ENCODE results near the gene PGLYRP3. TPM values are rescaled to one million over a fixed set of nuclear protein-coding genes. Genes with fewer than 3 reads are reported as not detected.
"Not testable (repeated sequence)": the region's sequence is repeated elsewhere in the genome, so short reads cannot be mapped to it uniquely, and the experiment has no call there.

PGLYRP3 gene
- polyA plus RNA-seq, 6 donors from 2014 or later: not detected

- Mint-ChIP-seq H3K4me1 (peaks cover 14 to 23% (median 21%) of the 10 kb centered on the region in 3 donors), H3K27ac (no peak overlapping the region), H3K9me3 (no peaks in the 10 kb centered on the region), H3K27me3 (peaks cover 35 to 66% (median 45%) of the 10 kb centered on the region in 3 donors), H3K36me3 (no peaks in the 10 kb centered on the region), H3K4me3 (no peak overlapping the region)
- no peak for DNase-seq
- no peak for ATAC-seq (ENCODE audit: low read depth in 2 of 2)
Observed at GRCh38 chr1:153354515-153355193, 41.9 kb upstream of the PGLYRP3 start.

GRCh38 chr1:153353226-153353947 lies 40.6 kb upstream of the PGLYRP3 start:
- Mint-ChIP-seq H3K27me3 (peaks cover 46 to 73% (median 53%) of the 10 kb centered on the region in 3 donors), H3K36me3 (no peaks in the 10 kb centered on the region), H3K4me3 (no peak overlapping the region), H3K27ac (peak overlapping the region in 1 of 6 donors; percentile 61), H3K4me1 (peaks cover 14 to 20% (median 20%) of the 10 kb centered on the region in 3 donors), H3K9me3 (no peaks in the 10 kb centered on the region)
- DNase-seq: no peak
- no peak for ATAC-seq (ENCODE audit: low read depth in 2 of 2)

DNA sequence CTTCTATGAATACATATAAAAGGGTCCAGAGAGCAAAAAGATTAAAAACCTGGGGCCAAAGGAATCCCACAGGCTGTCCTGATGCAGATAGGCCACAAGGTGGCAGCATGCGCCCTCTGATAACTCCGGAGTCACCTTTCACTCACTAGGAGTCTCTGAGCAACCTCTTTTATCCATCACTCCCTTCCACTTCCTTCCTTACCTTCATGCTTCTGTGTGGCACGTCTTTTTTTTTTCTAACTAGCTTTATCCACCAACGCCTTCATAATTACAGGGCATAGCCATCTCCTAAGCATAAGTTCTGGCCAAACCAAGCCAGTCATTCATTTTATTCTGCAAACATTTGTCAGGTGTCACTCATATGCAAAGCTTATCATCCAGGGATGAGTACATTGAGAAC lies 39.8 kb upstream of the PGLYRP3 start:
- ATAC-seq (ENCODE audit: low read depth in 2 of 2) (peak; percentile 40 to 64), DNase-seq (peak; percentile 32)
- no peaks in the 10 kb centered on the region for H3K36me3 Mint-ChIP-seq
- no peaks in the 10 kb centered on the region for H3K9me3 Mint-ChIP-seq
- no peak overlapping the region for H3K4me3 Mint-ChIP-seq
- H3K27me3 Mint-ChIP-seq: peaks cover 48 to 73% (median 53%) of the 10 kb centered on the region in 3 donors
- H3K27ac Mint-ChIP-seq: no peak overlapping the region
- H3K4me1 Mint-ChIP-seq: peaks cover 6 to 12% (median 12%) of the 10 kb centered on the region in 3 donors

DNA sequence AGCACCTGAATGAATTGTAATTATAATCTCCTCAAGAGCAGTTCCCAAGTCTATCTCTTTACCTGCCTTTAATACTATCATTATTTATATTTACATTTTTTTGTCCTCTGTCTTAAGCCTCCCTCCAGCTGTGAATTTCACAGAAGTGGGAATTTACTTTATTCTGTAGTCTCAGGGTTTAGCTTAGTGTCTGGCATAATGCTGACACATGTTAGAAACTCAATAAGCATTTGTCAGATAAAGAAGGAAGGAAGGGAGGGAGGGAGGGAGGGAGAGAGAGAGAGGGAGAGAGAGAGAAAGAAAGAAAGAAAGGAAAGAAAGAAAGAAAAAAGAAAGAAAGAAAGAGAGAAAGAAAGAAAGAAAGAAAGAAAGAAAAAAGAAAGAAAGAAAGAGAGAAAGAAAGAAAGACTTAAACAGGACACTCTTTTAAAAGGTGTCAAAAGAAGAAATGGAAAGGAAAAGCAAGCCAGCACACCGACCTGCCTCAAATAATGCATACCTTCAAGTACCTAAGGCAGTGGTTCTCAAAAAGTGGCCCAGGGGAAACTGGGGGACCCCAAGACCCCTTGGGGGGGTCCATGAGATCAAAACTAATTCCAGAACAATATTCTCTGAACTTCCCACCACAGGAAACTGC lies 37.7 kb upstream of the PGLYRP3 start:
- Mint-ChIP-seq H3K4me3 (no peak overlapping the region), H3K9me3 (no peaks in the 10 kb centered on the region), H3K27me3 (peaks cover 58 to 73% (median 61%) of the 10 kb centered on the region in 3 donors), H3K27ac (no peak overlapping the region), H3K4me1 (peaks cover 13 to 14% (median 13%) of the 10 kb centered on the region in 3 donors), H3K36me3 (no peaks in the 10 kb centered on the region)
- ATAC-seq (ENCODE audit: low read depth in 2 of 2) (no peak), DNase-seq (no peak)

GRCh38 chr1:153349363-153350320 lies 36.9 kb upstream of the PGLYRP3 start:
- Mint-ChIP-seq H3K36me3 (no peaks in the 10 kb centered on the region), H3K4me3 (peak overlapping the region in 1 of 8 donors; percentile 43), H3K27ac (peak overlapping the region in 1 of 6 donors; percentile 15), H3K9me3 (no peaks in the 10 kb centered on the region), H3K4me1 (peaks cover 17 to 21% (median 18%) of the 10 kb centered on the region in 3 donors), H3K27me3 (peaks cover 58 to 73% (median 69%) of the 10 kb centered on the region in 3 donors)
- no peak for ATAC-seq (ENCODE audit: low read depth in 2 of 2)
- DNase-seq: no peak

GRCh38 chr1:153348511-153349362 lies 36.0 kb upstream of the PGLYRP3 start, which contains the start of gene PGLYRP4:
Gene PGLYRP4 (minus strand): TSS chr1:153348841. CDS start chr1:153347932, 909 bp downstream.
- no peaks in the 10 kb centered on the region for H3K36me3 Mint-ChIP-seq
- H3K27ac Mint-ChIP-seq: peak within 1 kb of the TSS in 1 of 6 donors; percentile 15
- H3K27me3 Mint-ChIP-seq: peaks cover 62 to 78% (median 77%) of the 10 kb centered on the region in 3 donors
- no peaks in the 10 kb centered on the region for H3K9me3 Mint-ChIP-seq
- peaks cover 23 to 29% (median 23%) of the 10 kb centered on the region in 3 donors for H3K4me1 Mint-ChIP-seq
- DNase-seq (no peak), ATAC-seq (ENCODE audit: low read depth in 2 of 2) (no peak)
- H3K4me3 Mint-ChIP-seq: peak within 1 kb of the TSS in 2 of 8 donors; percentile 5 to 43

DNA sequence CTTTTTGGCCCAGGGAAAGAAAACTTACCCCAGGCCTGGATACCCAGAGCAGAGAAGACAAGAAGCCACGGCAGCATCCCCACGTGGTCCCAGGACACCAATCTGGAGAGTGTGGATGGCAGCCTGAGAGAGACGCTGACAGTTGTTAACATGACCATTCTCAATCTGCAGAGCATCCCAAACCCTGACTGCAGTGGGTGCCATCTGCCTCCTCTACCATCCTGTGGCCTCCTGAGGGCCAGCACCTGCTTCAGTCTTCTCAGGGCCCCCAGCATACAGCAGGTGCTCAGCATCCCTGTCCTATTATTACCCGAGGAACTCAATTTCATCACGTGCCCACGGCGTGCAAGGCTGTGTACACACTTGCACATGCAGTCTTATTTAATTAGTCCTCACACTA lies 35.1 kb upstream of the PGLYRP3 start:
- ATAC-seq (ENCODE audit: low read depth in 2 of 2) (no peak), DNase-seq (no peak)
- no peak overlapping the region for H3K27ac Mint-ChIP-seq
- H3K9me3 Mint-ChIP-seq: no peaks in the 10 kb centered on the region
- H3K4me1 Mint-ChIP-seq: peaks cover 23 to 34% (median 23%) of the 10 kb centered on the region in 3 donors
- no peaks in the 10 kb centered on the region for H3K36me3 Mint-ChIP-seq
- no peak overlapping the region for H3K4me3 Mint-ChIP-seq
- peaks cover 69 to 80% (median 78%) of the 10 kb centered on the region in 3 donors for H3K27me3 Mint-ChIP-seq

DNA sequence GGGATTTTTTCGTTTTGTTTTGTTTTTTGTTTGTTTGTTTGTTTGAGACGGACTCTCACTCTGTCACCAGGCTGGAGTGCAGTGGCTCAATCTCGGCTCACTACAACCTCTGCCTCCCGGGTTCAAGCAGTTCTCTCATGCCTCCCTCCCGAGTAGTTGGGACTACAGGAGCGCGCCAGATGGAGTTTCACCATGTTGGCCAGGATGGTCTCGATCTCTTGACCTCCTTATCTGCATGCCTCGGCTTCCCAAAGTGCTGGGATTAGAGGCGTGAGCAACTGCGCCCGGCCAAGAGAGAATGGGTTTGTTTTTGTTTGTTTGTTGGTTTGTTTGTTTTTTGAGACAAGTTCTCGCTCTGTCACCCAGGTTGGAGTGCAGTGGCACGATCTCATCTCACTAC lies 34.3 kb upstream of the PGLYRP3 start:
- H3K4me3 Mint-ChIP-seq; H3K27ac Mint-ChIP-seq; H3K9me3 Mint-ChIP-seq; H3K36me3 Mint-ChIP-seq; DNase-seq; ATAC-seq (ENCODE audit: low read depth in 2 of 2): not testable (repeated sequence)
- Mint-ChIP-seq H3K4me1 (peaks cover 23 to 34% (median 23%) of the 10 kb centered on the region in 3 donors), H3K27me3 (peaks cover 77 to 85% (median 82%) of the 10 kb centered on the region in 3 donors)

DNA sequence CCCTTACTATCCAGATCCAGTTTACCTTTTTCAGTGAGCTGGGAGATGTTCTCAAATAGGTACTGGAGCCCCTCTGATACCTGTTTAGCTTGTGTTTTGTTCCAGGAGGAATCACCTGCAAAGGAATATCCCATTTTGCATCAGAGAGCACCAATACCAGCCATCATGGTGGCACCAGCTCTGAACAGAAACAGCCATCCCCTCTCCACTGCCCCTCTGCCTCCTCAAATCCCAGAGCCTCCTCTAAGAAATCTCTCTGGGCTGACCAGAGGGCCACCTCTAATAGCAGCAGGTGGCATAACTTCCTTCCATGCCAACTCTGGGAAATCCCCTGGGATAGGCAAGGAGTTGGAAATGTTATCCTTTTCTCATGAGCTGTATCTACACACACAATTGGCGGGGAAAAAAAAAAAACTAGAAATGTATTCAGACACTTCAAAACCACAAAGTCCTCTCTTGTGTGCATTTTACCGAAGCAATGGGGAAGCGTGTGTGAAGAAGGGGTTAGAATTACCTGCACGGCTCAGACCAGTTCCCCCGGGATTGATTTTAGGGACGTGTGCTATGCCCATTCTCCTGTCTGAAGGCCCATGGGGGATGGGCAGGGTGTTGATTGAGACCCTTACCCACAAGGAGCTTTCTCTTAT lies 33.4 kb upstream of the PGLYRP3 start:
- Mint-ChIP-seq H3K27me3 (peaks cover 83 to 93% (median 85%) of the 10 kb centered on the region in 3 donors), H3K27ac (peak overlapping the region in 2 of 6 donors; percentile 0 to 60), H3K4me3 (peak overlapping the region in 3 of 8 donors; percentile 8 to 45 (median 19)), H3K36me3 (no peaks in the 10 kb centered on the region), H3K4me1 (peaks cover 23 to 34% (median 23%) of the 10 kb centered on the region in 3 donors), H3K9me3 (no peaks in the 10 kb centered on the region)
- DNase-seq (no peak), ATAC-seq (ENCODE audit: low read depth in 2 of 2) (peak; percentile 35 to 58)

- no peaks in the 10 kb centered on the region for H3K9me3 Mint-ChIP-seq
- H3K4me1 Mint-ChIP-seq: peaks cover 23 to 34% (median 23%) of the 10 kb centered on the region in 3 donors
- H3K36me3 Mint-ChIP-seq: no peaks in the 10 kb centered on the region
- DNase-seq (no peak), ATAC-seq (ENCODE audit: low read depth in 2 of 2) (peak in 1 of 2 donors; percentile 46)
- H3K27ac Mint-ChIP-seq: peak overlapping the region in 4 of 6 donors; percentile 0 to 60 (median 55)
- H3K4me3 Mint-ChIP-seq: peak overlapping the region in 2 of 8 donors; percentile 8 to 49
- peaks cover 82 to 94% (median 92%) of the 10 kb centered on the region in 3 donors for H3K27me3 Mint-ChIP-seq
Observed at GRCh38 chr1:153345187-153346076, 32.7 kb upstream of the PGLYRP3 start.

GRCh38 chr1:153344718-153345025 lies 31.9 kb upstream of the PGLYRP3 start:
- H3K27ac Mint-ChIP-seq: peak overlapping the region in 1 of 6 donors; percentile 37
- H3K36me3 Mint-ChIP-seq: no peaks in the 10 kb centered on the region
- DNase-seq (no peak), ATAC-seq (ENCODE audit: low read depth in 2 of 2) (no peak)
- H3K4me1 Mint-ChIP-seq: peaks cover 23 to 35% (median 23%) of the 10 kb centered on the region in 3 donors
- H3K27me3 Mint-ChIP-seq: peaks cover 82 to 86% (median 85%) of the 10 kb centered on the region in 3 donors
- H3K4me3 Mint-ChIP-seq: no peak overlapping the region
- H3K9me3 Mint-ChIP-seq: no peaks in the 10 kb centered on the region
